Activated T-cell treated with anti-CD3 and anti-CD28 coated beads, Interleukin-2, amount 50 U/mL, for 72 hours (primary cell): Measurements from ENCODE around the gene SPACA7. TPM values are rescaled to one million over a fixed set of nuclear protein-coding genes. Genes with fewer than 3 reads are reported as not detected.

ENCODE experiments used
- ATAC-seq, 2 donors: fragments of 150-1000 bp; cut with Tn5 transposase; replicated peaks in 1 of 2; 2 replicates each; pipeline ENCODE4 v1.10.0; 2021; ENCODE audit warnings: moderate library complexity in 2 of 2, mild to moderate bottlenecking in 1 of 2
- DNase-seq, 2 donors: peaks; one replicate each; pipeline ENCODE4 v3.0.0; 2021 to 2022; ENCODE audit warnings: mixed read lengths in 1 of 2
- H3K27ac Mint-ChIP-seq: one replicate; pipeline ENCODE4 v1.8.0; 2022; ENCODE audit warnings: mild to moderate bottlenecking, moderate library complexity, mixed read lengths
- H3K27me3 Mint-ChIP-seq: one replicate; pipeline ENCODE4 v1.8.0; 2022; ENCODE audit warnings: low read depth, mixed read lengths
- H3K36me3 Mint-ChIP-seq, 2 donors: one replicate each; pipeline ENCODE4 v1.8.0; 2022; ENCODE audit warnings: mixed read lengths in 2 of 2, mild to moderate bottlenecking in 1 of 2; ENCODE audit not compliant: insufficient read depth in 2 of 2
- H3K4me1 Mint-ChIP-seq: one replicate; pipeline ENCODE4 v1.8.0; 2022; ENCODE audit warnings: low read depth, mixed read lengths
- H3K4me3 Mint-ChIP-seq, 2 donors: one replicate each; pipeline ENCODE4 v1.8.0; 2022; ENCODE audit warnings: mild to moderate bottlenecking in 2 of 2, mixed read lengths in 2 of 2, moderate library complexity in 2 of 2
- H3K9me3 Mint-ChIP-seq, 2 donors: one replicate each; pipeline ENCODE4 v1.8.0; 2022; ENCODE audit warnings: mixed read lengths in 2 of 2
- total RNA-seq, 2 donors: library from RNA; stranded (reverse); gene quantifications; one replicate each; pipeline ENCODE4 v1.2.3, GENCODE V29; 2022

The SPACA7 gene
- total RNA-seq, 2 donors from 2014 or later, result not detected

GRCh38 chr13:112455476-112456059 is 79.4 kb downstream of the SPACA7 start:
- Mint-ChIP-seq H3K9me3 (peaks cover 3 to 7% of the 10 kb centered on the region in 2 donors), H3K27ac (no peak overlapping the region), H3K4me3 (no peak overlapping the region), H3K27me3 (peaks cover 18% of the 10 kb centered on the region), H3K4me1 (no peaks in the 10 kb centered on the region), H3K36me3 (peaks cover 0 to 4% of the 10 kb centered on the region in 2 donors)
- ATAC-seq, result no peak
- DNase-seq, result no peak

- peaks cover 0 to 4% of the 10 kb centered on the region in 2 donors for H3K36me3 Mint-ChIP-seq
- H3K4me1 Mint-ChIP-seq, result no peaks in the 10 kb centered on the region
- no peak overlapping the region for H3K27ac Mint-ChIP-seq
- peaks cover 18% of the 10 kb centered on the region for H3K27me3 Mint-ChIP-seq
- DNase-seq (no peak), ATAC-seq (no peak)
- no peak overlapping the region for H3K4me3 Mint-ChIP-seq
- peaks cover 3 to 7% of the 10 kb centered on the region in 2 donors for H3K9me3 Mint-ChIP-seq
Measured at GRCh38 chr13:112456138-112457056, 80.2 kb downstream of the SPACA7 start.

GRCh38 chr13:112457081-112457480 is 80.9 kb downstream of the SPACA7 start:
- no peak for DNase-seq
- no peaks in the 10 kb centered on the region for H3K4me1 Mint-ChIP-seq
- H3K27me3 Mint-ChIP-seq, result peaks cover 18% of the 10 kb centered on the region
- H3K9me3 Mint-ChIP-seq, result peaks cover 3 to 7% of the 10 kb centered on the region in 2 donors
- peaks cover 1 to 6% of the 10 kb centered on the region in 2 donors for H3K36me3 Mint-ChIP-seq
- H3K27ac Mint-ChIP-seq, result no peak overlapping the region
- no peak overlapping the region for H3K4me3 Mint-ChIP-seq
- no peak for ATAC-seq

- Mint-ChIP-seq H3K27ac (no peak overlapping the region), H3K36me3 (peaks cover 1 to 10% of the 10 kb centered on the region in 2 donors), H3K4me3 (no peak overlapping the region), H3K4me1 (no peaks in the 10 kb centered on the region), H3K9me3 (peaks cover 3 to 7% of the 10 kb centered on the region in 2 donors), H3K27me3 (peaks cover 22% of the 10 kb centered on the region)
- ATAC-seq (no peak), DNase-seq (no peak)
Measured at GRCh38 chr13:112457485-112457884, 81.3 kb downstream of the SPACA7 start.

GRCh38 chr13:112462408-112462807 is 86.3 kb downstream of the SPACA7 start:
- Mint-ChIP-seq H3K27me3 (peaks cover 25% of the 10 kb centered on the region), H3K4me1 (no peaks in the 10 kb centered on the region), H3K4me3 (no peak overlapping the region), H3K36me3 (peaks cover 1 to 15% of the 10 kb centered on the region in 2 donors), H3K27ac (no peak overlapping the region), H3K9me3 (peaks cover 3 to 7% of the 10 kb centered on the region in 2 donors)
- DNase-seq, result no peak
- ATAC-seq, result no peak

- DNase-seq (no peak), ATAC-seq (no peak)
- no peaks in the 10 kb centered on the region for H3K4me1 Mint-ChIP-seq
- H3K27me3 Mint-ChIP-seq, result peaks cover 12% of the 10 kb centered on the region
- peaks cover 1% of the 10 kb centered on the region in 2 donors for H3K9me3 Mint-ChIP-seq
- H3K4me3 Mint-ChIP-seq, result no peak overlapping the region
- no peak overlapping the region for H3K27ac Mint-ChIP-seq
- H3K36me3 Mint-ChIP-seq, result peaks cover 1 to 13% of the 10 kb centered on the region in 2 donors
Measured at GRCh38 chr13:112464720-112465119, 88.6 kb downstream of the SPACA7 start.

GRCh38 chr13:112465251-112466131 is 89.3 kb downstream of the SPACA7 start:
- no peak overlapping the region for H3K4me3 Mint-ChIP-seq
- H3K4me1 Mint-ChIP-seq, result no peaks in the 10 kb centered on the region
- no peak overlapping the region for H3K27ac Mint-ChIP-seq
- no peak for DNase-seq
- H3K36me3 Mint-ChIP-seq, result peaks cover 1 to 12% of the 10 kb centered on the region in 2 donors
- peaks cover 0 to 2% of the 10 kb centered on the region in 2 donors for H3K9me3 Mint-ChIP-seq
- ATAC-seq, result no peak
- H3K27me3 Mint-ChIP-seq, result peaks cover 7% of the 10 kb centered on the region

GRCh38 chr13:112466132-112467058 is 90.2 kb downstream of the SPACA7 start:
- peaks cover 7% of the 10 kb centered on the region for H3K27me3 Mint-ChIP-seq
- H3K36me3 Mint-ChIP-seq, result peaks cover 1 to 12% of the 10 kb centered on the region in 2 donors
- ATAC-seq (no peak), DNase-seq (no peak)
- peaks cover 0 to 2% of the 10 kb centered on the region in 2 donors for H3K9me3 Mint-ChIP-seq
- no peaks in the 10 kb centered on the region for H3K4me1 Mint-ChIP-seq
- no peak overlapping the region for H3K27ac Mint-ChIP-seq
- no peak overlapping the region for H3K4me3 Mint-ChIP-seq

GRCh38 chr13:112467236-112467635 is 91.1 kb downstream of the SPACA7 start:
- peaks cover 0 to 7% of the 10 kb centered on the region in 2 donors for H3K36me3 Mint-ChIP-seq
- no peak for ATAC-seq
- peaks cover 2 to 5% of the 10 kb centered on the region in 2 donors for H3K9me3 Mint-ChIP-seq
- no peak for DNase-seq
- H3K27ac Mint-ChIP-seq, result no peak overlapping the region
- H3K4me3 Mint-ChIP-seq, result no peak overlapping the region
- no peaks in the 10 kb centered on the region for H3K4me1 Mint-ChIP-seq
- peaks cover 5% of the 10 kb centered on the region for H3K27me3 Mint-ChIP-seq

- no peak overlapping the region for H3K4me3 Mint-ChIP-seq
- H3K27me3 Mint-ChIP-seq, result no peaks in the 10 kb centered on the region
- H3K9me3 Mint-ChIP-seq, result peaks cover 2 to 5% of the 10 kb centered on the region in 2 donors
- no peaks in the 10 kb centered on the region for H3K4me1 Mint-ChIP-seq
- DNase-seq, result no peak
- H3K27ac Mint-ChIP-seq, result no peak overlapping the region
- H3K36me3 Mint-ChIP-seq, result peaks cover 0 to 3% of the 10 kb centered on the region in 2 donors
- ATAC-seq, result no peak
Measured at GRCh38 chr13:112468069-112468468, 91.9 kb downstream of the SPACA7 start.

GRCh38 chr13:112469071-112469745 is 93.1 kb downstream of the SPACA7 start:
- no peak overlapping the region for H3K27ac Mint-ChIP-seq
- no peaks in the 10 kb centered on the region for H3K4me1 Mint-ChIP-seq
- H3K36me3 Mint-ChIP-seq, result no peaks in the 10 kb centered on the region
- ATAC-seq (no peak), DNase-seq (no peak)
- H3K4me3 Mint-ChIP-seq, result no peak overlapping the region
- peaks cover 2 to 5% of the 10 kb centered on the region in 2 donors for H3K9me3 Mint-ChIP-seq
- no peaks in the 10 kb centered on the region for H3K27me3 Mint-ChIP-seq
